IMR-90 (cell line): ENCODE data around the gene PHF19.

Experiments used
- CHD1 ChIP-seq: IDR thresholded peaks from 2 replicates; pipeline ENCODE4 v1.6.1; 2012; ENCODE audit warnings: low read depth, low read length, improper control_type of control experiment
- CTCF ChIP-seq: conservative IDR thresholded peaks from 2 replicates; pipeline ENCODE4 v1.5.1; 2012; ENCODE audit warnings: mild to moderate bottlenecking, low read depth, low read length, improper control_type of control experiment
- MAFK ChIP-seq: IDR thresholded peaks from 2 replicates; pipeline ENCODE4 v1.6.1; 2012; ENCODE audit warnings: low read depth, low read length, improper control_type of control experiment
- POLR2A ChIP-seq: IDR thresholded peaks from 2 replicates; pipeline ENCODE4 v1.6.1; 2012; ENCODE audit warnings: mild to moderate bottlenecking, low read depth, low read length
- RAD21 ChIP-seq: IDR thresholded peaks from 2 replicates; pipeline ENCODE4 v1.6.1; 2012; ENCODE audit warnings: low read length, improper control_type of control experiment
- RCOR1 ChIP-seq: IDR thresholded peaks from 2 replicates; pipeline ENCODE4 v1.6.1; 2012; ENCODE audit warnings: mild to moderate bottlenecking, low read length, improper control_type of control experiment; ENCODE audit not compliant: insufficient replicate concordance
- SMC3 ChIP-seq: fragments of 150-350 bp; IDR thresholded peaks from 2 replicates; pipeline ENCODE4 v1.6.1; 2016; ENCODE audit warnings: low read depth, mild to moderate bottlenecking, antibody characterized with exemption, low read length, moderate library complexity

- TF ChIP-seq CTCF (no peak), MAFK (no peak), RAD21 (no peak), POLR2A (peak; percentile 63), CHD1 (no peak), RCOR1 (no peak), SMC3 (no peak)
Measured at GRCh38 chr9:120876842-120877240, at the start of gene PHF19.
